ENCODE results near the gene RRP12. TPM values are rescaled to one million over a fixed set of nuclear protein-coding genes. Genes with fewer than 3 reads are reported as not detected.
"Not testable (repeated sequence)": the region's sequence is repeated elsewhere in the genome, so short reads cannot be mapped to it uniquely, and the experiment has no call there.

Gene RRP12
- total RNA-seq, 2 donors from 2014 or later, result 41.4 to 43.1 TPM

DNA sequence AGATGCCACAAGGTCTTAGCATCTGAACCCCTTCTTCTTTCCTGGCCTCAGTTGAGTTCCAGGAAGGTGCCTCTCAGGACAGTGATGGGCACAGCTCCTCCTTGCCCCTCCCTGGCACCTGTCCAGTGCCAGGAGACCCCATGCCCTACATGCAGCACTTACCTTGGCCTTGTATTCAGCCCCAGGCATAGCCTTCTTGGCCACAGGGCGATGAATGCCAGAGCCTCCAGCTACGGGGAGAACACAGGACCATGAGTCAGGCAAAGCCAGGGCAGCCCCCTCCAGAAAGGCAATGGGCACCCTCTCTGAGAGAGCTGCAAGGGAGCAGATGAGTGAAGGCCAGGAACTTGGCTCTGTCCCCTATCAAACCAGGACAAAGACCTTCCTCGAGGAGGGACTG, 42.4 kb downstream of the RRP12 start:
- peaks cover 0 to 8% of the 10 kb centered on the region in 2 donors for H3K36me3 Mint-ChIP-seq
- peak overlapping the region in 1 of 2 donors; percentile 37 for H3K27ac Mint-ChIP-seq
- ATAC-seq, result no peak
- H3K9me3 Mint-ChIP-seq, result no peaks in the 10 kb centered on the region
- no peak for DNase-seq (ENCODE audit: low spot score in 2 of 2)

- Mint-ChIP-seq H3K36me3 (peaks cover 0 to 8% of the 10 kb centered on the region in 2 donors), H3K27ac (no peak overlapping the region), H3K9me3 (no peaks in the 10 kb centered on the region)
- no peak for ATAC-seq
- no peak for DNase-seq (ENCODE audit: low spot score in 2 of 2)
These were observed 42.8 kb downstream of the RRP12 start for GRCh38 chr10:97358349-97358748.

DNA sequence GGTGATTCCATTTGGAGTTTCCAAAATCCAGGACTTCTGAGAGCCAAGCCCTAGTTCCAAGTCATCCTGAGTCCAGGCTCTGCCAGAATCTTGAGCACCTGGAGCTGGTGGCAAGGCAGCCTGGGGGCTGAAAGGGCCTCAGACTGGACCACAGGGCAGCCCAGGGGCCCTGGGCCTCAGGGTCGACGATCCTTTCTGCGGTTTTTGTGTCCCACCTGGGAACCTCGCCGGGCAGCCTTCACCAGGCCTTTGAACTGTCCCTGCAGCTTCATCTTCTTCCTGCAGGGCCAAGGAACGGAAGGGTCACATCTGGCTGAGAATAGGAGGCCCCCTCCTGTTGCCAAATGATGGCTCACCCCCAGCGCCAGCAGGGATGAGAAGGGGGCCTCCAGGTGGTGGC, 44.2 kb downstream of the RRP12 start:
- no peak for DNase-seq (ENCODE audit: low spot score in 2 of 2)
- no peak for ATAC-seq
- Mint-ChIP-seq H3K27ac (no peak overlapping the region), H3K36me3 (peaks cover 0 to 8% of the 10 kb centered on the region in 2 donors), H3K9me3 (no peaks in the 10 kb centered on the region)

- H3K9me3 Mint-ChIP-seq, result no peaks in the 10 kb centered on the region
- peak overlapping the region; percentile 59 to 61 for H3K27ac Mint-ChIP-seq
- no peak for DNase-seq (ENCODE audit: low spot score in 2 of 2)
- ATAC-seq, result no peak
- peaks cover 0 to 8% of the 10 kb centered on the region in 2 donors for H3K36me3 Mint-ChIP-seq
These were observed 44.7 kb downstream of the RRP12 start for GRCh38 chr10:97356318-97356914.

DNA sequence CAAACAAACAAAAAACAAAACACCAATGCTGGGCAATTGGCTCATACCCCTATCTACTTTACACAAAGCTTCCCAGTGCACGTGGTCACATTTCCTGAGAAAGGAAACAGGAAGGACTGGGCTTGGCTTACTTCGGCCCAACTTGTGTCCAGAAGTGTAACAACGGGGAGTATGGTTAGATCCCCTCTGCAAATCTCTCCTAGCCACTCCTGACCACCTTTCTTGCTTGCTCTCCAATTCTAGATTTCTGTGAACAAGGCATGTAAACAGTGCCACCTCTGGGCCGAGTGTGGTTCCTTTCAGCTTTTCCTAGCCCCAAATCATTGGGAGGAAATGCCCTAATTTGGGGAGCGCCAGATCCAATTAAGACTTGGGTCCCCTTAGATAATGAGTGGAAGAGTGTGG, 45.6 kb downstream of the RRP12 start:
- Mint-ChIP-seq H3K36me3 (peaks cover 0 to 8% of the 10 kb centered on the region in 2 donors), H3K9me3 (no peaks in the 10 kb centered on the region), H3K27ac (peak overlapping the region in 1 of 2 donors; percentile 63)
- ATAC-seq (no peak), DNase-seq (ENCODE audit: low spot score in 2 of 2) (no peak)

- Mint-ChIP-seq H3K27ac (no peak overlapping the region), H3K9me3 (no peaks in the 10 kb centered on the region), H3K36me3 (peaks cover 0 to 8% of the 10 kb centered on the region in 2 donors)
- ATAC-seq, result no peak
- no peak for DNase-seq (ENCODE audit: low spot score in 2 of 2)
These were observed 47.2 kb downstream of the RRP12 start for GRCh38 chr10:97353945-97354344.

- ATAC-seq (no peak), DNase-seq (ENCODE audit: low spot score in 2 of 2) (no peak)
- Mint-ChIP-seq H3K9me3 (no peaks in the 10 kb centered on the region), H3K27ac (no peak overlapping the region), H3K36me3 (no peaks in the 10 kb centered on the region)
These were observed 51.2 kb downstream of the RRP12 start for GRCh38 chr10:97349752-97350513.

GRCh38 chr10:97347317-97347716, 53.8 kb downstream of the RRP12 start:
- Mint-ChIP-seq H3K9me3 (no peaks in the 10 kb centered on the region), H3K36me3 (no peaks in the 10 kb centered on the region), H3K27ac (no peak overlapping the region)
- ATAC-seq, result no peak
- no peak for DNase-seq (ENCODE audit: low spot score in 2 of 2)

- H3K36me3 Mint-ChIP-seq; DNase-seq (ENCODE audit: low spot score in 2 of 2); H3K9me3 Mint-ChIP-seq; ATAC-seq; H3K27ac Mint-ChIP-seq: not testable (repeated sequence)
These were observed 57.5 kb downstream of the RRP12 start for GRCh38 chr10:97343664-97344063.

- DNase-seq (ENCODE audit: low spot score in 2 of 2) (no peak), ATAC-seq (no peak)
- Mint-ChIP-seq H3K36me3 (no peaks in the 10 kb centered on the region), H3K27ac (peak overlapping the region in 1 of 2 donors; percentile 20), H3K9me3 (no peaks in the 10 kb centered on the region)
These were observed 59.7 kb downstream of the RRP12 start for GRCh38 chr10:97341416-97341815.

DNA sequence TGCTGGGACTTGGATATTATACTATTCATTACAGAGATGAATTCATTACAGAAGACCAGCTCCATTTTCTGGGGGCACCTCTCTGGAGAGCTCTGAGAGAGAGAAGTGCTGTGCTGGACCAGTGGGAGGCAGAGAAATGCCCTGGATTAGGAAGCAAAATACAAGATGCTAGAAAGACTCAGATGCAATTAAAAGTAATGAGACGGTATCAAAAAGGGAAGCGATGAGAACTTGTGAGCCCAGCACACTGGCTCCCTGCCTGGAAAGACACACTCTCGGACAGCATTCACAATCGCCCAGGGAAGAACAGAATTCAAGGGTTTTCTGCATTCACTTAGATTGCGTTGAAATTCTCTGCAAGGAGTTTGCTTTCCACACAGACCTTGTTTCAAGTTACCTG, 63.1 kb downstream of the RRP12 start:
- Mint-ChIP-seq H3K36me3 (peaks cover 6 to 7% of the 10 kb centered on the region in 2 donors), H3K9me3 (no peaks in the 10 kb centered on the region), H3K27ac (no peak overlapping the region)
- no peak for DNase-seq (ENCODE audit: low spot score in 2 of 2)
- no peak for ATAC-seq

GRCh38 chr10:97336942-97337831, 64.0 kb downstream of the RRP12 start:
- no peak for DNase-seq (ENCODE audit: low spot score in 2 of 2)
- H3K36me3 Mint-ChIP-seq, result peaks cover 8 to 15% of the 10 kb centered on the region in 2 donors
- ATAC-seq, result no peak
- no peaks in the 10 kb centered on the region for H3K9me3 Mint-ChIP-seq
- no peak overlapping the region for H3K27ac Mint-ChIP-seq

- DNase-seq (ENCODE audit: low spot score in 2 of 2) (no peak), ATAC-seq (no peak)
- H3K9me3 Mint-ChIP-seq, result no peaks in the 10 kb centered on the region
- H3K36me3 Mint-ChIP-seq, result peaks cover 9 to 17% of the 10 kb centered on the region in 2 donors
- H3K27ac Mint-ChIP-seq, result no peak overlapping the region
These were observed 64.7 kb downstream of the RRP12 start for GRCh38 chr10:97336446-97336845.

GRCh38 chr10:97336006-97336405, 65.1 kb downstream of the RRP12 start:
- DNase-seq (ENCODE audit: low spot score in 2 of 2) (no peak), ATAC-seq (no peak)
- Mint-ChIP-seq H3K9me3 (no peaks in the 10 kb centered on the region), H3K27ac (no peak overlapping the region), H3K36me3 (peaks cover 14 to 17% of the 10 kb centered on the region in 2 donors)

- Mint-ChIP-seq H3K9me3 (no peaks in the 10 kb centered on the region), H3K36me3 (peaks cover 14 to 17% of the 10 kb centered on the region in 2 donors), H3K27ac (peak overlapping the region in 1 of 2 donors; percentile 75)
- DNase-seq (ENCODE audit: low spot score in 2 of 2), result no peak
- no peak for ATAC-seq
These were observed 65.9 kb downstream of the RRP12 start for GRCh38 chr10:97335188-97335619.

- ATAC-seq (peak; percentile 83 to 88), DNase-seq (ENCODE audit: low spot score in 2 of 2) (peak; percentile 87 to 91)
- peaks cover 14 to 17% of the 10 kb centered on the region in 2 donors for H3K36me3 Mint-ChIP-seq
- H3K9me3 Mint-ChIP-seq, result no peaks in the 10 kb centered on the region
- peak within 1 kb of the TSS; percentile 84 to 89 for H3K27ac Mint-ChIP-seq
These were observed 66.6 kb downstream of the RRP12 start, which contains the start of gene FRAT2 for GRCh38 chr10:97334370-97335175. TSS of gene FRAT2 (minus strand) at chr10:97334729. CDS start at chr10:97334572, 157 bp downstream.
